RWPE2 (cell line): ENCODE data around the gene PDSS2.
"Not testable (repeated sequence)": the region's sequence is repeated elsewhere in the genome, so short reads cannot be mapped to it uniquely, and the experiment has no call there.

Source experiments
- ATAC-seq: fragments of 200-7000 bp; cut with Tn5 transposase; 3 replicates; pipeline ENCODE4 v1.9.1; 2021; ENCODE audit warnings: low read depth
- DNase-seq: peaks from one replicate; pipeline ENCODE4 v3.0.0-alpha.2; 2020; ENCODE audit warnings: low spot score
- H3K27ac ChIP-seq: fragments of 450-650 bp; 2 replicates; pipeline ENCODE4 v1.5.1; 2017; ENCODE audit warnings: mild to moderate bottlenecking; ENCODE audit not compliant: poor library complexity, severe bottlenecking
- H3K27me3 ChIP-seq: fragments of 250-450 bp; sonication (Bioruptor Pico); 2 replicates; pipeline ENCODE4 v1.5.1; 2021; ENCODE audit warnings: mild to moderate bottlenecking, moderate library complexity; ENCODE audit not compliant: insufficient read depth, poor library complexity, severe bottlenecking
- H3K36me3 ChIP-seq: fragments of 250-450 bp; sonication (Bioruptor Pico); 2 replicates; pipeline ENCODE4 v1.5.1; 2020; ENCODE audit warnings: low read depth, mild to moderate bottlenecking, moderate library complexity
- H3K4me1 ChIP-seq: fragments of 250-450 bp; sonication (Bioruptor Pico); 2 replicates; pipeline ENCODE4 v1.5.1; 2021; ENCODE audit warnings: mild to moderate bottlenecking, moderate library complexity; ENCODE audit not compliant: insufficient read depth, poor library complexity, severe bottlenecking
- H3K4me3 ChIP-seq: fragments of 250-450 bp; sonication (Bioruptor Pico); 2 replicates; pipeline ENCODE4 v1.5.1; 2021; ENCODE audit warnings: mild to moderate bottlenecking, moderate library complexity; ENCODE audit not compliant: severe bottlenecking
- H3K9me3 ChIP-seq: fragments of 250-450 bp; sonication (Bioruptor Pico); 2 replicates; pipeline ENCODE4 v1.5.1; 2021; ENCODE audit warnings: mild to moderate bottlenecking, moderate library complexity; ENCODE audit not compliant: severe bottlenecking
- TF ChIP-seq, protein P1 (sequence below): fragments of 450-650 bp; IDR thresholded peaks from one replicate; pipeline ENCODE4 v1.5.1; 2017; ENCODE audit warnings: mild to moderate bottlenecking, moderate library complexity; ENCODE audit not compliant: poor library complexity, severe bottlenecking

Gene PDSS2

GRCh38 chr6:107434812-107435211 lies 24.6 kb downstream of the PDSS2 start:
- no peaks in the 10 kb centered on the region for H3K27me3 ChIP-seq
- ATAC-seq (no peak), DNase-seq (no peak)
- H3K9me3 ChIP-seq: no peaks in the 10 kb centered on the region
- peaks cover 12% of the 10 kb centered on the region for H3K4me1 ChIP-seq
- H3K27ac ChIP-seq: no peak overlapping the region
- TF ChIP-seq, protein P1, sequence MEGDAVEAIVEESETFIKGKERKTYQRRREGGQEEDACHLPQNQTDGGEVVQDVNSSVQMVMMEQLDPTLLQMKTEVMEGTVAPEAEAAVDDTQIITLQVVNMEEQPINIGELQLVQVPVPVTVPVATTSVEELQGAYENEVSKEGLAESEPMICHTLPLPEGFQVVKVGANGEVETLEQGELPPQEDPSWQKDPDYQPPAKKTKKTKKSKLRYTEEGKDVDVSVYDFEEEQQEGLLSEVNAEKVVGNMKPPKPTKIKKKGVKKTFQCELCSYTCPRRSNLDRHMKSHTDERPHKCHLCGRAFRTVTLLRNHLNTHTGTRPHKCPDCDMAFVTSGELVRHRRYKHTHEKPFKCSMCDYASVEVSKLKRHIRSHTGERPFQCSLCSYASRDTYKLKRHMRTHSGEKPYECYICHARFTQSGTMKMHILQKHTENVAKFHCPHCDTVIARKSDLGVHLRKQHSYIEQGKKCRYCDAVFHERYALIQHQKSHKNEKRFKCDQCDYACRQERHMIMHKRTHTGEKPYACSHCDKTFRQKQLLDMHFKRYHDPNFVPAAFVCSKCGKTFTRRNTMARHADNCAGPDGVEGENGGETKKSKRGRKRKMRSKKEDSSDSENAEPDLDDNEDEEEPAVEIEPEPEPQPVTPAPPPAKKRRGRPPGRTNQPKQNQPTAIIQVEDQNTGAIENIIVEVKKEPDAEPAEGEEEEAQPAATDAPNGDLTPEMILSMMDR: no peak
- H3K4me3 ChIP-seq: no peak overlapping the region
- no peaks in the 10 kb centered on the region for H3K36me3 ChIP-seq

GRCh38 chr6:107425951-107426350 lies 33.4 kb downstream of the PDSS2 start:
- H3K36me3 ChIP-seq, H3K27me3 ChIP-seq, H3K9me3 ChIP-seq, DNase-seq, H3K27ac ChIP-seq, H3K4me3 ChIP-seq, H3K4me1 ChIP-seq, ATAC-seq: not testable (repeated sequence)

GRCh38 chr6:107423474-107423990 lies 35.8 kb downstream of the PDSS2 start:
- H3K4me1 ChIP-seq: no peaks in the 10 kb centered on the region
- H3K36me3 ChIP-seq: no peaks in the 10 kb centered on the region
- TF ChIP-seq, protein P1: no peak
- no peak overlapping the region for H3K27ac ChIP-seq
- H3K27me3 ChIP-seq: no peaks in the 10 kb centered on the region
- H3K9me3 ChIP-seq: peaks cover 3% of the 10 kb centered on the region
- ATAC-seq (no peak), DNase-seq (no peak)
- H3K4me3 ChIP-seq: no peak overlapping the region

DNA sequence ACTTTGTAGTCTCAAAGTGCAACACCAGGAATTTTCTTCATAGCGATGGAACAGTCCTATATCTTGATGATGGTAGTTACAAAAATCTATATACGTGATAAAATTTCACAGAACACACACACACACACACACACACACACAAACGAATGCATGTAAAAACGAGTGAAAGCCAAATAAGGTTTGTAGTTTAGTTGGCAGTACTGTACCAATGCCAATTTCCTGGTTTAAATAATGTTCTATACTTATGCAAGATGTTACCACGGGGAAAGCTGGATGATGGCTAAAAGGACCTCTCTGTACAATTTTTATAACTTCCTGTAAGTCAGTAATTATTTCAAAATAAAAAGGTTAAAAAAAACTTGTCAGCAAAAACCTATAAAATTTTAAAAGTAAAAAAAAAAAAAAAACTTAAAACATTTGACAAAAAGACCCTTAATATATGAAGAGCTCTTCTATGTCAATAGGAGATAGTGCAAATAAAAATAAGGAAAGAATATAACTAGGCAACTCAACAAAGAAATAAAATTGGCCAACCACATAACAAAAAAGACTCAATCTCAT lies 37.6 kb downstream of the PDSS2 start:
- H3K4me3 ChIP-seq: no peak overlapping the region
- no peak for ATAC-seq
- no peaks in the 10 kb centered on the region for H3K4me1 ChIP-seq
- H3K27me3 ChIP-seq: no peaks in the 10 kb centered on the region
- no peaks in the 10 kb centered on the region for H3K36me3 ChIP-seq
- H3K9me3 ChIP-seq: no peaks in the 10 kb centered on the region
- DNase-seq: no peak
- no peak overlapping the region for H3K27ac ChIP-seq
- TF ChIP-seq, protein P1: no peak

DNA sequence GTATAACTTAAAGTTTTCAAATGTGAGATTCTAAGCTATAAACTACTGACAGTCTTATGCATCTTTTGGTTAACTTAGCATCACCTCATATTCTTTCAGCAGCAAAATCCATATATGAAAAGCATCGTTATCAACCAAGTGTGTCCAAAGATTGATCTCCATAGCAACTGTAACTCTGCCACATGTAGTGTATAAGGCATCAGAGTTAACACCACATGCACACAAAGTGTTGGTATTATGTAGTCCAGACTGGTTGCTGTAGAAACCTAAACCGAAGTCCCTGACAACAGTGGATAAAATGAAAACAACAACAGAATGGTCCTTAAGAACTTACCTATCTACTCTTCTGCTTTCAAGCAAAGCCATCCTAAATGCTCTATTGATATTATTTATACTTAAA lies 39.6 kb downstream of the PDSS2 start:
- H3K27ac ChIP-seq: no peak overlapping the region
- H3K4me3 ChIP-seq: no peak overlapping the region
- H3K4me1 ChIP-seq: no peaks in the 10 kb centered on the region
- H3K36me3 ChIP-seq: no peaks in the 10 kb centered on the region
- TF ChIP-seq, protein P1: no peak
- no peaks in the 10 kb centered on the region for H3K27me3 ChIP-seq
- no peak for ATAC-seq
- no peak for DNase-seq
- no peaks in the 10 kb centered on the region for H3K9me3 ChIP-seq
